ENCODE measurements around the gene IFNLR1.

Gene IFNLR1

DNA sequence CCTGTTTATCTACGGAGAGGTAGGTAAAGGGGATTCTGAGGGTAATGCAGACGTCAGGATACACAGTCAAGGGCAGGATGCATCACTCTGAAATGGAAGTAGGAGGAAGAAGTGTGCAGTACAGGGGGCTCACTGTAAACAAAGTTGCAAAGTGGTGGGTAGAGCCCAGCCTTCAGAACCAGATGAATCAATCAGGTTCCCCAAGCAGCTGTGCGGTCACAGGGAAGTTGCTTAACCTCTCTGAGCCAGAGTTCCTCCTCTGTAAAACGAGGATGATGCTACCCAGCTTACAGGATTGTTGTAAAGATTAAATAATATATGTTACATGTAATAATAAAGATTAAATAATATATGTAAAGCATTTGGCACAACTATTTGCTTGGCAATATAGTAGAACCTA is 61.6 kb downstream of the IFNLR1 start:
- TF ChIP-seq, protein P1, sequence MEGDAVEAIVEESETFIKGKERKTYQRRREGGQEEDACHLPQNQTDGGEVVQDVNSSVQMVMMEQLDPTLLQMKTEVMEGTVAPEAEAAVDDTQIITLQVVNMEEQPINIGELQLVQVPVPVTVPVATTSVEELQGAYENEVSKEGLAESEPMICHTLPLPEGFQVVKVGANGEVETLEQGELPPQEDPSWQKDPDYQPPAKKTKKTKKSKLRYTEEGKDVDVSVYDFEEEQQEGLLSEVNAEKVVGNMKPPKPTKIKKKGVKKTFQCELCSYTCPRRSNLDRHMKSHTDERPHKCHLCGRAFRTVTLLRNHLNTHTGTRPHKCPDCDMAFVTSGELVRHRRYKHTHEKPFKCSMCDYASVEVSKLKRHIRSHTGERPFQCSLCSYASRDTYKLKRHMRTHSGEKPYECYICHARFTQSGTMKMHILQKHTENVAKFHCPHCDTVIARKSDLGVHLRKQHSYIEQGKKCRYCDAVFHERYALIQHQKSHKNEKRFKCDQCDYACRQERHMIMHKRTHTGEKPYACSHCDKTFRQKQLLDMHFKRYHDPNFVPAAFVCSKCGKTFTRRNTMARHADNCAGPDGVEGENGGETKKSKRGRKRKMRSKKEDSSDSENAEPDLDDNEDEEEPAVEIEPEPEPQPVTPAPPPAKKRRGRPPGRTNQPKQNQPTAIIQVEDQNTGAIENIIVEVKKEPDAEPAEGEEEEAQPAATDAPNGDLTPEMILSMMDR (conservative IDR thresholded peaks at IDR 0.05; ENCODE audit: low read depth, low read length): no peak
- no peak for DNase-seq (ENCODE audit: low read depth)
- H3K4me3 ChIP-seq (ENCODE audit: low read length): no peak overlapping the region

DNA sequence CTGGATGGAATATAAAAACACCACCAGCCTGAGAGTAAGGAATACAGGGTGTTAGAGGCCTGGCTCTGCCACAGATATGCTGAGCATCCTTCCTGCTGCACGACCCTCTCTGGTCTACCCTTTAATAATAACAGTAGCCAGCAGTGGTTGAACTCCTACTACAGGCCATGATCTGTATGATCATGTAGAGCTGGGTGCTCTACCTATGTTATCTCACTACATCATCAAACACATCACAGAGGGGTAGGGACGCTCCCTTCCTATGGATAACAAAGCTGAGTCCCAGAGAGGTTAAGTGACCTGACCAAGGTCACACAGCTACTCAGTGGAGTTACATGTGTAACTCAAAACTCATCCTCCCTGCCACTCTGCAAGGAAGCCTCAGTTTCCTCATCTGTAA is 62.1 kb downstream of the IFNLR1 start:
- TF ChIP-seq, protein P1 (conservative IDR thresholded peaks at IDR 0.05; ENCODE audit: low read depth, low read length): no peak
- H3K4me3 ChIP-seq (ENCODE audit: low read length): no peak overlapping the region
- DNase-seq (ENCODE audit: low read depth): no peak

DNA sequence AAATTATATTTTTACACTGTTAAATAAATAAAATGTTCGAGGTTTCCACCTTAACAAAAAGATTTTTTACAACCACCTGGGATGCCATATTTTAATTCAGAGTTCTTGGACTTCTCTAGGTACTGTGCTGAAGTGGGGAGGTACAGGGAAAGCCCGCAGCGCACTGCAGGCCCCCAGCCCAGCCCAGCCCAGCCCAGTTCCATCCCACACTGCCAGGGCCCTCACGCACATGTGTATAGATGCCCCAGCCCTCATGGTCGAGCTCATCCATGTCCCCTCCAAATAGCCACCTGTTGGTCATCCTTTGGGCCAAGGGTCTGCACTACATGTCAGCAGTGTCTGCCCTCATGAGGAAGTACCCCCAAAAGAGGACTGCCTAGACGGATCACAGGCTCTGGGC is 63.5 kb downstream of the IFNLR1 start:
- TF ChIP-seq, protein P1 (conservative IDR thresholded peaks at IDR 0.05; ENCODE audit: low read depth, low read length): no peak
- no peak overlapping the region for H3K4me3 ChIP-seq (ENCODE audit: low read length)
- DNase-seq (ENCODE audit: low read depth): no peak

DNA sequence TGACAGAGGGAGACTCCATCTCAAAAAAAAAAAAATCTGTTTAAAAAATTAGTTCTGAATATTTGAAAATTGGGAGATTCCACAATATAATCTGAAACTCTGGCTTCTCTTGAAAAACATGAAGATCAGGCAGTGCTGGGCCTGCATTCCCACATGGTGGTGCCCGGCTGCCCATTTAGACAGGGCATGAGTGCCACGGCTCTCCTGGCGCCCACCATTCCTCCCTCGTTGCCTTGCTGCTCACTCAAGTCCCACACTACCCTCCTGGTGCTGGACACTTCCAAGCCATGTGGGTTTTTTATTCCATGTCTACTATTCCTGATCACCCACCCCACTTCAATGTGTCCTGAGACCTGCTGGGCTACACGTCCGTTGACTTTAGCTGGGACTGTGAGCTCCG is 64.3 kb downstream of the IFNLR1 start:
- DNase-seq (ENCODE audit: low read depth): no peak
- TF ChIP-seq, protein P1 (conservative IDR thresholded peaks at IDR 0.05; ENCODE audit: low read depth, low read length): no peak
- H3K4me3 ChIP-seq (ENCODE audit: low read length): no peak overlapping the region

DNA sequence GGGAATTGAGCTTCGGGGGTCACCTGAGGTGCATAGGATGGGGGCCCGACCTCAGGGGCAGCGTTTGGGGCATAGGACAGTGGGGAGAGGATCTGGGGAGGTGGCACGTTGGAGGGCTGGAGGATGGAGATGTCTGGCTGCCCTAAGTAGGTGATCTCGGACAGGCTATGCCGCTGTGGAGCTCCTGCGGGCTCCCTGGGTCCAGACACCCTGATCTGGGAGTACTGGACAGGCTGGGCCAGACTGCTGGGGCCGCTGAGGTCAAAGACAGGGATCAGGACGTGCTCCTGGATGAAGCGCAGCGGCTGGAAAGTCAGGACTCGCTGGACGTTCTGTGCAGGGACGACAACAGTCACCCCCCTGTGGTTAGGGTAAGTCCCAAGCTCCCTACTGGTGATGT is 65.7 kb downstream of the IFNLR1 start:
- no peak overlapping the region for H3K4me3 ChIP-seq (ENCODE audit: low read length)
- DNase-seq (ENCODE audit: low read depth): no peak
- TF ChIP-seq, protein P1 (conservative IDR thresholded peaks at IDR 0.05; ENCODE audit: low read depth, low read length): no peak

DNA sequence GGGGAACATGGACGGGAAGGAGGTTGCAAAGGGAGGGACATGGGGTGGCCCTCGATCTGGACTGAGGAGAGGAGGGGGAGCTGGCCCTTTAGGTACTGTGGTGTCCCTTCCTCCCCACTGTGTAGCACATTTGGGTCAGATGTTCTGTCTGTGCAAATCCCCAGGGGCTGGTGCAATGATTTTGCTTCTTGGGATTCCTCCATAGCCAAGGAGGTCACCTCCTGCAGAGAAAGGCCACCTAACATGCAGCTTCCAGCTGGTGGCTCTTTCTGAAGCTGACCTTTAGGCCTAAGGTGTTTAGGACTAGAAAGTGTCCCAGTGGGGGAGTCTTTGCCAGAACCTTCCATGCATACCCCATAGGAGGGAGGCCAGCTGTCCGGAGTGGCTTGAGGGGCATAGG is 66.1 kb downstream of the IFNLR1 start:
- TF ChIP-seq, protein P1 (conservative IDR thresholded peaks at IDR 0.05; ENCODE audit: low read depth, low read length): no peak
- no peak overlapping the region for H3K4me3 ChIP-seq (ENCODE audit: low read length)
- DNase-seq (ENCODE audit: low read depth): no peak

DNA sequence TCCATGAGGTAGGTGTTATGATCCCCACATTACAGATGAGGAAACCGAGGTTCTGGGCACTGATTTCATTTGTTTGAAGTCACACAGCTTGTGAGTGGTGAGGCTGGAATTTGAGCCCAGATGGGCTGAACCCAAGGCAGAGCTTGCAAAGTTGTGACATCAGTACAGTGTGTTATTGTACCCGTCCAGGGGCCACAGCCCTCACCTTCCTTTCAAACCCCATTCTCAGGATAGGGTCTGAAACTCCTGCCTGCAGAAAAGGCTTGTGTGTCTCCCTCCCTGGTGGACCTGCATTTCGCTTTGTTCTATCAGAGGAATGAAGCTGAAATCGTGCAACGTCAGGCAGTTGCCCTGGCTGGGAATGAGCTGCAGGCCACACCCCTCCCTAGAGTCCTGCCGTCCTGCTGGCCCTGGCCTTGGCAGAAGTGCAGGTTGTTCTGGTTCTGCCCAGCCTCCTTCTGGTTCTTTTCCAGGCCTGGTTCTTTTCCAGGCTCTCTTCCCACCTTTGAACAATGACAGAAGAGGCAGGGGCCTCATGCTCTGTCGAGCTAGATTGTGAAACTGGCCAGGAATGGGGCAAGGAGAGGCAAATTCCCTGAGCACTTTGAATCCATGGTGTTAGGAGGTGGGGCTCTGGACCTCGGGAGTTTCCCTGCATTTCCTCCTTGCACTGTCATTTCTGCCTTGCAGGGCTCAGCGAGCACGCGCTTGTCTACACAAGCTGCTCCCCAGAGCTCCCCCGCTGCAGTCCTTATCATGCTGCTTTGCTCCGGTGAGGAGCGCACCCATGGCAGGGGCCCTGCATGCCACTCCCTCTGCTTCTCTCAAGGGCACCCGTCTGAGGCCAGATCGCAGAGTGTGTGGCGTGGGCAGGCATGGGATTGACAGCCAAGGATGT is 67.0 kb downstream of the IFNLR1 start:
- no peak for DNase-seq (ENCODE audit: low read depth)
- TF ChIP-seq, protein P1 (conservative IDR thresholded peaks at IDR 0.05; ENCODE audit: low read depth, low read length): no peak
- H3K4me3 ChIP-seq (ENCODE audit: low read length): no peak overlapping the region

All from retinal pigment epithelial cell (primary cell).